HUES48 (cell line): ENCODE results near the gene DTNBP1.

ENCODE experiments used
- H3K27ac ChIP-seq: one replicate; pipeline ENCODE4 v1.7.0; 2013; ENCODE audit warnings: low read depth, low read length, inconsistent platforms
- H3K27me3 ChIP-seq: 2 replicates; pipeline ENCODE4 v1.6.1; 2013; ENCODE audit warnings: mild to moderate bottlenecking, low read length; ENCODE audit not compliant: control insufficient read depth, insufficient read depth
- H3K36me3 ChIP-seq: 2 replicates; pipeline ENCODE4 v1.6.1; 2013; ENCODE audit warnings: low read length; ENCODE audit not compliant: control insufficient read depth, insufficient read depth
- H3K4me1 ChIP-seq: 2 replicates; pipeline ENCODE4 v1.6.1; 2013; ENCODE audit warnings: mild to moderate bottlenecking, low read length; ENCODE audit not compliant: control insufficient read depth, insufficient read depth
- H3K4me3 ChIP-seq: 2 replicates; pipeline ENCODE4 v1.5.1; 2013; ENCODE audit warnings: mild to moderate bottlenecking, low read depth, low read length
- H3K9ac ChIP-seq: 2 replicates; pipeline ENCODE4 v1.6.1; 2013; ENCODE audit warnings: mild to moderate bottlenecking, low read depth, low read length, moderate library complexity
- H3K9me3 ChIP-seq: 2 replicates; pipeline ENCODE4 v1.6.1; 2013; ENCODE audit warnings: low read length; ENCODE audit not compliant: control insufficient read depth, insufficient read depth

The DTNBP1 gene

GRCh38 chr6:15518057-15518456 lies 144.8 kb downstream of the DTNBP1 start:
- Histone ChIP-seq H3K4me3 (no peak overlapping the region), H3K36me3 (peaks cover 98% of the 10 kb centered on the region), H3K27ac (no peak overlapping the region), H3K9me3 (no peaks in the 10 kb centered on the region), H3K4me1 (no peaks in the 10 kb centered on the region), H3K9ac (no peak overlapping the region), H3K27me3 (no peaks in the 10 kb centered on the region)

- H3K36me3 ChIP-seq, result peaks cover 100% of the 10 kb centered on the region
- no peaks in the 10 kb centered on the region for H3K4me1 ChIP-seq
- no peak overlapping the region for H3K4me3 ChIP-seq
- no peak overlapping the region for H3K27ac ChIP-seq
- no peak overlapping the region for H3K9ac ChIP-seq
- no peaks in the 10 kb centered on the region for H3K27me3 ChIP-seq
- H3K9me3 ChIP-seq, result no peaks in the 10 kb centered on the region
Observed at GRCh38 chr6:15517600-15517999, 145.2 kb downstream of the DTNBP1 start.

GRCh38 chr6:15516923-15517560 lies 145.8 kb downstream of the DTNBP1 start:
- H3K4me1 ChIP-seq, result no peaks in the 10 kb centered on the region
- no peak overlapping the region for H3K4me3 ChIP-seq
- no peaks in the 10 kb centered on the region for H3K9me3 ChIP-seq
- peaks cover 100% of the 10 kb centered on the region for H3K36me3 ChIP-seq
- no peaks in the 10 kb centered on the region for H3K27me3 ChIP-seq
- no peak overlapping the region for H3K27ac ChIP-seq
- H3K9ac ChIP-seq, result no peak overlapping the region

- Histone ChIP-seq H3K9me3 (no peaks in the 10 kb centered on the region), H3K4me3 (no peak overlapping the region), H3K36me3 (peaks cover 100% of the 10 kb centered on the region), H3K27me3 (no peaks in the 10 kb centered on the region), H3K4me1 (no peaks in the 10 kb centered on the region), H3K9ac (no peak overlapping the region), H3K27ac (no peak overlapping the region)
Observed at GRCh38 chr6:15516378-15516777, 146.4 kb downstream of the DTNBP1 start.

GRCh38 chr6:15515660-15516375 lies 147.0 kb downstream of the DTNBP1 start:
- Histone ChIP-seq H3K9me3 (no peaks in the 10 kb centered on the region), H3K36me3 (peaks cover 100% of the 10 kb centered on the region), H3K4me1 (no peaks in the 10 kb centered on the region), H3K27ac (no peak overlapping the region), H3K9ac (no peak overlapping the region), H3K4me3 (no peak overlapping the region), H3K27me3 (no peaks in the 10 kb centered on the region)

DNA sequence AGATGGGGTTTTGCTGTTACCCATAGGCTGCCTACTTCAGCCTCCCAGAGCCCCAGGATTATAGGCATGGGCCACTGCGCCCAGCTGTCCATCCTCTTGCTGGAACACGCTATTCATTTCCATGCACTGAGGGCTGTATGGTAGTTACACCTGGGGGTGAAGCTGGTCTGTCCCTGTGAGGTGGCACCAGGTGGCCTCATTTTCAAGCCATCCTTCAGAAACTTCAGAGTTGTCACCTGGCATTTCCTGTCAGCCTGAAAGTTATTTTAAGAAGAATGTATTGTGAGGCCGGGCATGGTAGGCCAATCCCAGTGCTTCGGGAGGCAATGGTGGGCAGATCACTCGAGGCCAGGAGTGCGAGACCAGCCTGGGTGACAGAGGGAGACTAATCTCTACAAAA lies 147.6 kb downstream of the DTNBP1 start:
- Histone ChIP-seq H3K27me3 (no peaks in the 10 kb centered on the region), H3K4me3 (no peak overlapping the region), H3K9me3 (no peaks in the 10 kb centered on the region), H3K36me3 (peaks cover 100% of the 10 kb centered on the region), H3K9ac (no peak overlapping the region), H3K4me1 (no peaks in the 10 kb centered on the region), H3K27ac (no peak overlapping the region)

GRCh38 chr6:15513801-15514711 lies 148.8 kb downstream of the DTNBP1 start:
- Histone ChIP-seq H3K4me3 (no peak overlapping the region), H3K27me3 (no peaks in the 10 kb centered on the region), H3K4me1 (no peaks in the 10 kb centered on the region), H3K27ac (no peak overlapping the region), H3K36me3 (peaks cover 98% of the 10 kb centered on the region), H3K9me3 (no peaks in the 10 kb centered on the region), H3K9ac (no peak overlapping the region)

DNA sequence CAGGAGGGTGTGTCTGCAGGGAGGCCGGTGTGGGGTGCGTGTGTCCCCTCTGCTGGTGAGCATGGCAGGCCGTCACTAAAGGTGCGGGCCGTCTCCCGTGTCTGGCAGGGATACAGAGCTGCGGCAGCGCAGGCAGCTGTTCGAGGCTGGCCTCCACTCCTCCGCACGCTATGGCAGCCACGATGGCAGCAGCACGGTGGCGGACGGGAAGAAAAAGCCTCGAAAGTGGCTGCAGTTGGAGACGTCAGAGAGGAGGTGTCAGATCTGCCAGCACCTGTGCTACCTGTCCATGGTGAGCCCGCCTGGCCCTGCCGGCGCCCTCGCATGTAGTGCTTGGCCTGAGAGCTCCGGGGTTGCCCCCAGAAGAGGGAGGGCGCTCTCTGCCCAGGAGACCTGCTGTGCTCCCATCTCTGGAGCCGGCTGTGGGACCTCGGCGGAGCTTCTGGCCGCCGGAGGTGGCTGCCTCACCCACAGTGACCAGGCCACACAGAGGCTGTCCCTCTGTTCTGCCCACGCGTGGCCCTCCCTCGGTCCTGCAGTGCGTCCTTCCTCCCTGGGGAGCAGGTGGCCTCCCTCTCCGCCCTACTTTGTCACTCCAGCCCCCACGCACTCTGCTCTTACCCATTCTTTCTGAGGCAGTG lies 149.6 kb downstream of the DTNBP1 start:
- H3K4me3 ChIP-seq, result no peak overlapping the region
- no peaks in the 10 kb centered on the region for H3K9me3 ChIP-seq
- peaks cover 98% of the 10 kb centered on the region for H3K36me3 ChIP-seq
- H3K27ac ChIP-seq, result no peak overlapping the region
- H3K4me1 ChIP-seq, result peaks cover 7% of the 10 kb centered on the region
- H3K27me3 ChIP-seq, result no peaks in the 10 kb centered on the region
- no peak overlapping the region for H3K9ac ChIP-seq

DNA sequence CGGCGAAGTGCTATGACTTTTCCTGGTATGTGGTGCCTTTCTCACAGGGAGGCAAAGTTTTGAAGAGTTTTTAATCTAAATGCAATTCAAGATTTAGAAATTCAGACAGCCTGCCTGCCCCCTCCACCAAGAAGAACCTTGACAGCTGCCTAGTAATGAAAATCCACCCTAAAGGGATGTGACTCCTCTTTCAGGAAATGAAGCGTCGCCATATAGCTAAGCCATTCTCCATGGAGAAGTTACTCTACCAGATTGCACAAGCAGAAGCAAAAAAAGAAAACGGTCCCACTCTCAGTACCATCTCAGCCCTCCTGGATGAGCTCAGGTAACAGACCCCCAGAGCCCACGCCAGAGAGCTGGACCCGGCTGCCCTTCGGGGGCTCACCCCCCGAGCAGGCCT lies 150.1 kb downstream of the DTNBP1 start:
- H3K36me3 ChIP-seq, result peaks cover 98% of the 10 kb centered on the region
- H3K27ac ChIP-seq, result no peak overlapping the region
- H3K9me3 ChIP-seq, result no peaks in the 10 kb centered on the region
- H3K4me1 ChIP-seq, result peaks cover 11% of the 10 kb centered on the region
- no peaks in the 10 kb centered on the region for H3K27me3 ChIP-seq
- no peak overlapping the region for H3K9ac ChIP-seq
- H3K4me3 ChIP-seq, result no peak overlapping the region

- Histone ChIP-seq H3K4me1 (peaks cover 15% of the 10 kb centered on the region), H3K9me3 (no peaks in the 10 kb centered on the region), H3K9ac (no peak overlapping the region), H3K27ac (no peak overlapping the region), H3K36me3 (peaks cover 98% of the 10 kb centered on the region), H3K27me3 (no peaks in the 10 kb centered on the region), H3K4me3 (no peak overlapping the region)
Observed at GRCh38 chr6:15512126-15512525, 150.7 kb downstream of the DTNBP1 start.
